Vagina (tissue), 2 donors: ENCODE results near the gene DHRSX. TPM values are rescaled to one million over a fixed set of nuclear protein-coding genes. Genes with fewer than 3 reads are reported as not detected.
"Not testable (repeated sequence)": the region's sequence is repeated elsewhere in the genome, so short reads cannot be mapped to it uniquely, and the experiment has no call there.

Experiments used
- DNase-seq, 2 donors: peaks; one replicate each; pipeline ENCODE4 v3.0.0-alpha.2; 2017; ENCODE audit errors: extremely low spot score in 2 of 2
- H3K27ac ChIP-seq: fragments of 200-600 bp; sonication (generic); one replicate; pipeline ENCODE4 v1.5.1; 2019
- H3K27me3 ChIP-seq: fragments of 200-600 bp; sonication (generic); one replicate; pipeline ENCODE4 v1.5.1; 2019
- H3K36me3 ChIP-seq, 2 donors: fragments of 200-600 bp; sonication (generic); one replicate each; pipeline ENCODE4 v1.5.1; 2017 to 2019
- H3K4me1 ChIP-seq: fragments of 200-600 bp; sonication (generic); one replicate; pipeline ENCODE4 v1.5.1; 2019
- H3K4me3 ChIP-seq, 2 donors: fragments of 200-600 bp; sonication (generic); 1 replicate in 1 of 2; 2 replicates in 1 of 2; pipeline ENCODE4 v1.5.1; 2016 to 2019
- H3K9me3 ChIP-seq: fragments of 200-600 bp; sonication (generic); one replicate; pipeline ENCODE4 v1.5.1; 2019
- CTCF ChIP-seq, 3 experiments: fragments of 450-650 bp in 2 of 3; fragments of 200-600 bp in 1 of 3; sonication (generic) in 1 of 3; IDR thresholded peaks; one replicate each; pipeline ENCODE4 v1.5.1; 2017 to 2019; ENCODE audit warnings: antibody characterized with exemption in 3 of 3, mild to moderate bottlenecking in 2 of 3, moderate library complexity in 2 of 3
- POLR2A ChIP-seq, 2 donors: fragments of 450-650 bp; IDR thresholded peaks; one replicate each; pipeline ENCODE4 v1.6.1; 2017; ENCODE audit warnings: antibody characterized with exemption in 2 of 2, mild to moderate bottlenecking in 2 of 2, moderate library complexity in 2 of 2
- POLR2AphosphoS5 ChIP-seq, 2 donors: sonication (generic); formaldehyde crosslinking; IDR thresholded peaks; one replicate each; pipeline ENCODE4 v1.9.0; 2017; ENCODE audit warnings: antibody characterized with exemption in 2 of 2, mild to moderate bottlenecking in 2 of 2, low read depth in 1 of 2; ENCODE audit not compliant: insufficient read depth in 1 of 2
- intact Hi-C: fragments of 100-400 bp; cut with DNase I; formaldehyde crosslinking; loops from one replicate; pipeline ENCODE4 v1.15.1; 2023
- total RNA-seq: library from RNA; depleted of rRNA; stranded (reverse); fragments of >200 nt; gene quantifications from one replicate; pipeline ENCODE4 v1.2.3, GENCODE V29; 2016

The DHRSX gene
- total RNA-seq, 1 donor from 2014 or later = 26.0 TPM

DNA sequence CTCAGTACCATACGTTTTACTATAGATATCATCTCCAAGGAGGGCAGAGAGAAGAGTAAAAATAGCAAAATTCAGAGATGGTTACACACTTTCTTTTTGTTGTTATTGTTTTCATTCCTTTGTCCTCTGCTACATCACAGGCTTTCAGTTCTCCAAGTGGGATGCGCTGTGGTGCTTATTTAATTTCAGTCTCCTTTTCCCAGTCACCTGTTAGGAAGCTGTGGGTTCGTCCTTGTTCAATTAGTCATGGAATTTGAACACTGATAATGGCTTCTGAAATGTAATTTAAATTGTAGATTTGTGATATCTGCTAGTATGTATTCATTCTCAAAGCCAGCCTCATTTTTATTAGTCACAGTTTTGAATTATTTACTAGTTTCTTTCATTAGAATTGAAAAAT lies 38.8 kb upstream of the DHRSX start:
- Histone ChIP-seq H3K36me3 (no peaks in the 10 kb centered on the region), H3K4me3 (no peak overlapping the region), H3K27me3 (no peaks in the 10 kb centered on the region), H3K27ac (no peak overlapping the region), H3K4me1 (no peaks in the 10 kb centered on the region), H3K9me3 (no peaks in the 10 kb centered on the region)
- intact Hi-C loops = no loop called here
- DNase-seq = no peak
- TF ChIP-seq CTCF (IDR thresholded peaks at IDR 0.05) (no peak), POLR2A (IDR thresholded peaks at IDR 0.05) (no peak), POLR2AphosphoS5 (IDR thresholded peaks at IDR 0.05; ENCODE audit: insufficient read depth in 1 of 2, low read depth in 1 of 2) (no peak)

DNA sequence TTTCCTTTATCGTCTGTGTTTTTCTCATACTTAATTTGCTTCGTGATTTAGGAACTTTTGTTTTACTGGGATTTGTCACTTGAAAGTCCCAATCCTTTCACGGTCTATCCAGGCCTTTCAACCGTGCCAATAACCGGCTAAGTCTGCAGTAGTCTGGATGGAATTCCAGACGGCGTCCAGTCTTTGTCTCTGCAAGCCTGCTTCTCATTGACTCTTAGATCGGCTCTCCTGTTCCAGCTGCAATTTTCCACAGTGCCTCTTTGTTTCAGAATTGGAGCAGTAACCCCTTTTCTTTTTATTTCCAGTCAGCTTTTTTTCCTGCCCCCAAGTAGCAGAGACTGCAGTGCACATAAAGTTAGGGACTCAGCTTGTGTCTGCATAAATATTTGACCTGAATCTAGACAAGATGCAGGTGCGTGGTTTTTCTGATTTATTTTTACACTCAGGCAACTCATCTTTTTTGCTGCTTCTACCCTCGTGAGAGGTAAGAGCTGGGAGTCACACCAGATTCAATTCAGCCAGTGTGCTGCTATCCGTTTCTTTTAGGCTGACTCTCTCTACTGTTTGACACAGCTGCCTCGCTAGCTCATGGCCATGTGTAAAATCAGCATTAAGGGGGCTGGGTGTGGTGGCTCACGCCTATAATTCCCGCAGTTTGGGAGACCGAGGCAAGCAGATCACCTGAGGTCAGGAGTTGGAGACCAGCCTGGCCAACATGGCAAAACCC lies 37.4 kb upstream of the DHRSX start:
- no peak for TF ChIP-seq POLR2A (IDR thresholded peaks at IDR 0.05)
- TF ChIP-seq CTCF (IDR thresholded peaks at IDR 0.05) = no peak
- no peak for TF ChIP-seq POLR2AphosphoS5 (IDR thresholded peaks at IDR 0.05; ENCODE audit: insufficient read depth in 1 of 2, low read depth in 1 of 2)
- Histone ChIP-seq H3K27ac (no peak overlapping the region), H3K9me3 (no peaks in the 10 kb centered on the region), H3K36me3 (no peaks in the 10 kb centered on the region), H3K4me3 (no peak overlapping the region), H3K4me1 (no peaks in the 10 kb centered on the region), H3K27me3 (no peaks in the 10 kb centered on the region)
- intact Hi-C loops = no loop called here
- DNase-seq = no peak

GRCh38 chrX:2536974-2537373 lies 36.2 kb upstream of the DHRSX start:
- no peak overlapping the region for H3K4me3 ChIP-seq
- intact Hi-C loops = no loop called here
- no peaks in the 10 kb centered on the region for H3K36me3 ChIP-seq
- DNase-seq = no peak
- no peak for TF ChIP-seq CTCF (IDR thresholded peaks at IDR 0.05)
- TF ChIP-seq POLR2A (IDR thresholded peaks at IDR 0.05) = no peak
- no peak for TF ChIP-seq POLR2AphosphoS5 (IDR thresholded peaks at IDR 0.05; ENCODE audit: insufficient read depth in 1 of 2, low read depth in 1 of 2)
- H3K9me3 ChIP-seq = no peaks in the 10 kb centered on the region
- H3K4me1 ChIP-seq = no peaks in the 10 kb centered on the region
- H3K27ac ChIP-seq = no peak overlapping the region
- H3K27me3 ChIP-seq = no peaks in the 10 kb centered on the region

GRCh38 chrX:2536141-2536540 lies 35.4 kb upstream of the DHRSX start:
- Histone ChIP-seq H3K9me3 (no peaks in the 10 kb centered on the region), H3K4me1 (no peaks in the 10 kb centered on the region), H3K4me3 (no peak overlapping the region), H3K27ac (no peak overlapping the region), H3K27me3 (no peaks in the 10 kb centered on the region), H3K36me3 (no peaks in the 10 kb centered on the region)
- TF ChIP-seq POLR2AphosphoS5 (IDR thresholded peaks at IDR 0.05; ENCODE audit: insufficient read depth in 1 of 2, low read depth in 1 of 2) (no peak), POLR2A (IDR thresholded peaks at IDR 0.05) (no peak)
- DNase-seq = no peak
- intact Hi-C loops = no loop called here

- intact Hi-C loops, H3K9me3 ChIP-seq, DNase-seq: not testable (repeated sequence)
Observed at GRCh38 chrX:2534261-2535021, 33.7 kb upstream of the DHRSX start.

GRCh38 chrX:2533424-2533823 lies 32.6 kb upstream of the DHRSX start:
- Histone ChIP-seq H3K4me1 (no peaks in the 10 kb centered on the region), H3K9me3 (no peaks in the 10 kb centered on the region), H3K27me3 (no peaks in the 10 kb centered on the region), H3K4me3 (no peak overlapping the region), H3K27ac (no peak overlapping the region), H3K36me3 (no peaks in the 10 kb centered on the region)
- intact Hi-C loops = no loop called here
- TF ChIP-seq POLR2AphosphoS5 (IDR thresholded peaks at IDR 0.05; ENCODE audit: insufficient read depth in 1 of 2, low read depth in 1 of 2) (no peak), POLR2A (IDR thresholded peaks at IDR 0.05) (no peak), CTCF (IDR thresholded peaks at IDR 0.05) (no peak)
- DNase-seq = no peak

More at GRCh38 chrX:2534261-2535021, 33.7 kb upstream of the DHRSX start:
- not testable (repeated sequence) for H3K4me3 ChIP-seq, H3K27me3 ChIP-seq, H3K4me1 ChIP-seq, H3K27ac ChIP-seq, H3K36me3 ChIP-seq
